MM.1S (cell line): Measurements from ENCODE around the gene TBC1D22B.

Experiments used
- DNase-seq: peaks from one replicate; pipeline ENCODE4 v3.0.0-alpha.2; 2015
- H2AFZ ChIP-seq: fragments of 300-600 bp; sonication (generic); 2 replicates; pipeline ENCODE4 v1.6.0; 2016; ENCODE audit warnings: antibody characterized with exemption, low read length
- H3F3A ChIP-seq: fragments of 300-600 bp; sonication (generic); 2 replicates; pipeline ENCODE4 v1.6.1; 2016; ENCODE audit warnings: mild to moderate bottlenecking, antibody characterized with exemption, low read length, moderate library complexity, mixed read lengths; ENCODE audit not compliant: insufficient read depth
- H3K27ac ChIP-seq: fragments of 300-600 bp; sonication (generic); 2 replicates; pipeline ENCODE4 v1.5.1; 2016; ENCODE audit warnings: mild to moderate bottlenecking, low read length
- H3K27me3 ChIP-seq: fragments of 300-600 bp; sonication (generic); replicated peaks from 2 replicates; pipeline ENCODE4 v1.6.0; 2016; ENCODE audit warnings: low read length; ENCODE audit not compliant: insufficient read depth
- H3K36me3 ChIP-seq: fragments of 300-600 bp; sonication (generic); replicated peaks from 2 replicates; pipeline ENCODE4 v1.6.1; 2016; ENCODE audit warnings: mild to moderate bottlenecking, low read length, mixed read lengths; ENCODE audit not compliant: insufficient read depth
- H3K4me1 ChIP-seq: fragments of 300-600 bp; sonication (generic); 2 replicates; pipeline ENCODE4 v1.6.1; 2016; ENCODE audit warnings: low read length, mixed read lengths
- H3K4me2 ChIP-seq: fragments of 300-600 bp; sonication (generic); 2 replicates; pipeline ENCODE4 v1.6.0; 2016; ENCODE audit warnings: low read depth, low read length
- H3K4me3 ChIP-seq: fragments of 300-600 bp; sonication (generic); 2 replicates; pipeline ENCODE4 v1.5.1; 2016; ENCODE audit warnings: low read length, mixed read lengths
- H3K79me2 ChIP-seq: fragments of 300-600 bp; sonication (generic); 2 replicates; pipeline ENCODE4 v1.6.1; 2016; ENCODE audit warnings: mixed run types, low read length, mixed read lengths
- H3K9ac ChIP-seq: fragments of 300-600 bp; sonication (generic); 2 replicates; pipeline ENCODE4 v1.6.1; 2016; ENCODE audit warnings: low read length, mixed read lengths
- H3K9me2 ChIP-seq: fragments of 300-600 bp; sonication (generic); replicated peaks from 2 replicates; pipeline ENCODE4 v1.6.1; 2016; ENCODE audit warnings: mild to moderate bottlenecking, low read length, mixed read lengths; ENCODE audit not compliant: insufficient read depth
- H3K9me3 ChIP-seq: fragments of 300-600 bp; sonication (generic); replicated peaks from 2 replicates; pipeline ENCODE4 v1.6.1; 2016; ENCODE audit warnings: mild to moderate bottlenecking, low read length, mixed read lengths; ENCODE audit not compliant: insufficient read depth
- H4K20me1 ChIP-seq: fragments of 300-600 bp; sonication (generic); 2 replicates; pipeline ENCODE4 v1.6.1; 2016; ENCODE audit warnings: mild to moderate bottlenecking, low read length, moderate library complexity, mixed read lengths; ENCODE audit not compliant: insufficient read depth
- EZH2 ChIP-seq: fragments of 300-600 bp; sonication (generic); optimal IDR thresholded peaks from 2 replicates; pipeline ENCODE3; 2017; ENCODE audit warnings: low read depth, mild to moderate bottlenecking, antibody characterized with exemption, low read length, mixed read lengths
- EZH2phosphoT487 ChIP-seq: fragments of 300-600 bp; sonication (generic); IDR thresholded peaks from 2 replicates; pipeline ENCODE4 v1.6.1; 2018; ENCODE audit warnings: antibody characterized with exemption, low read length
- TF ChIP-seq, protein P1 (sequence below): fragments of 300-600 bp; sonication (generic); IDR thresholded peaks from 2 replicates; pipeline ENCODE4 v1.5.1; 2016; ENCODE audit warnings: antibody characterized with exemption, low read length, mixed read lengths

TBC1D22B gene

GRCh38 chr6:37319856-37320480, 62.4 kb downstream of the TBC1D22B start:
- Histone ChIP-seq H3K79me2 (no peaks in the 10 kb centered on the region), H3K36me3 (no peaks in the 10 kb centered on the region), H4K20me1 (no peaks in the 10 kb centered on the region), H3F3A (peaks cover 15% of the 10 kb centered on the region), H3K4me2 (no peak overlapping the region), H3K9me2 (no peaks in the 10 kb centered on the region), H3K9me3 (no peaks in the 10 kb centered on the region), H3K4me3 (no peak overlapping the region), H3K27ac (no peak overlapping the region), H2AFZ (no peak overlapping the region), H3K27me3 (no peaks in the 10 kb centered on the region), H3K4me1 (peaks cover 36% of the 10 kb centered on the region), H3K9ac (no peak overlapping the region)
- no peak for DNase-seq
- no peak for TF ChIP-seq EZH2
- TF ChIP-seq, protein P1, sequence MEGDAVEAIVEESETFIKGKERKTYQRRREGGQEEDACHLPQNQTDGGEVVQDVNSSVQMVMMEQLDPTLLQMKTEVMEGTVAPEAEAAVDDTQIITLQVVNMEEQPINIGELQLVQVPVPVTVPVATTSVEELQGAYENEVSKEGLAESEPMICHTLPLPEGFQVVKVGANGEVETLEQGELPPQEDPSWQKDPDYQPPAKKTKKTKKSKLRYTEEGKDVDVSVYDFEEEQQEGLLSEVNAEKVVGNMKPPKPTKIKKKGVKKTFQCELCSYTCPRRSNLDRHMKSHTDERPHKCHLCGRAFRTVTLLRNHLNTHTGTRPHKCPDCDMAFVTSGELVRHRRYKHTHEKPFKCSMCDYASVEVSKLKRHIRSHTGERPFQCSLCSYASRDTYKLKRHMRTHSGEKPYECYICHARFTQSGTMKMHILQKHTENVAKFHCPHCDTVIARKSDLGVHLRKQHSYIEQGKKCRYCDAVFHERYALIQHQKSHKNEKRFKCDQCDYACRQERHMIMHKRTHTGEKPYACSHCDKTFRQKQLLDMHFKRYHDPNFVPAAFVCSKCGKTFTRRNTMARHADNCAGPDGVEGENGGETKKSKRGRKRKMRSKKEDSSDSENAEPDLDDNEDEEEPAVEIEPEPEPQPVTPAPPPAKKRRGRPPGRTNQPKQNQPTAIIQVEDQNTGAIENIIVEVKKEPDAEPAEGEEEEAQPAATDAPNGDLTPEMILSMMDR = no peak

GRCh38 chr6:37320646-37321045, 63.1 kb downstream of the TBC1D22B start:
- H3K36me3 ChIP-seq = no peaks in the 10 kb centered on the region
- H3K4me3 ChIP-seq = no peak overlapping the region
- no peak for TF ChIP-seq EZH2phosphoT487
- TF ChIP-seq, protein P1 = no peak
- no peak for TF ChIP-seq EZH2
- H3K9me3 ChIP-seq = no peaks in the 10 kb centered on the region
- no peak overlapping the region for H3K4me2 ChIP-seq
- H3K9ac ChIP-seq = no peak overlapping the region
- H3K9me2 ChIP-seq = no peaks in the 10 kb centered on the region
- peaks cover 15% of the 10 kb centered on the region for H3F3A ChIP-seq
- H3K27me3 ChIP-seq = no peaks in the 10 kb centered on the region
- no peak for DNase-seq
- H3K79me2 ChIP-seq = no peaks in the 10 kb centered on the region
- no peak overlapping the region for H3K27ac ChIP-seq
- H2AFZ ChIP-seq = no peak overlapping the region
- H3K4me1 ChIP-seq = peaks cover 29% of the 10 kb centered on the region
- no peaks in the 10 kb centered on the region for H4K20me1 ChIP-seq

DNA sequence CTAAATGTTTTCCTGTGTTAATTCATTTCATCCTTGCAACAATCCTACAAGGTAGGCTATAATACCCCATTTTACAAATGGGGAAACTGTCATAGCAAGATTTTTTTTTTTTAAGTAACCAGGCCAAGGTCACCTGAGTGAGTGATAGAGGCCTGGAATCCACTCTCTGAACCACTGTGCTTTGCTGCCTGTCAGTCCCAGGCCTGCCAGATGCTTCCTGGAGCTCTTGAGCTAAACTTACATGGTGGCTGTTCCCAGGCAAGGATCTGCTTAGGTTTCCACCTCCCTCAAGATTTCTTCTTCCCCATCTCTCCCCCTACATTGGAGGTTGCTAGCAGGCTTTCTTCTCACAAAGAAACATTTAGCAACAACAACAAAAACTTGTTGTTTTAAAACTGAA, 63.5 kb downstream of the TBC1D22B start:
- Histone ChIP-seq H3K4me3 (no peak overlapping the region), H3K9ac (no peak overlapping the region), H3K36me3 (no peaks in the 10 kb centered on the region), H3K4me1 (peaks cover 25% of the 10 kb centered on the region), H3F3A (peaks cover 15% of the 10 kb centered on the region), H3K27ac (no peak overlapping the region), H3K4me2 (no peak overlapping the region), H2AFZ (no peak overlapping the region), H4K20me1 (no peaks in the 10 kb centered on the region), H3K79me2 (no peaks in the 10 kb centered on the region), H3K9me3 (no peaks in the 10 kb centered on the region), H3K9me2 (no peaks in the 10 kb centered on the region), H3K27me3 (no peaks in the 10 kb centered on the region)
- no peak for DNase-seq
- TF ChIP-seq EZH2 = no peak
- no peak for TF ChIP-seq EZH2phosphoT487
- TF ChIP-seq, protein P1 = no peak
